ENCODE measurements around the gene IL2RA. TPM values are rescaled to one million over a fixed set of nuclear protein-coding genes. Genes with fewer than 3 reads are reported as not detected.

IL2RA gene
- total and polyA plus RNA-seq, 2 donors (not counting 3 experiments of a cell fraction or from before 2014, with no cell fraction given) = not detected

Small RNA genes lying within 50 kb of the gene (small RNA-seq; reads per million reads assigned to genes)
- gene RF00397 (ENCODE audit: insufficient read depth, insufficient read length, low read depth, low replicate concordance) = not detected

Other genes starting within 250 kb of the IL2RA start
- gene GDI2, start 248.9 kb downstream of the IL2RA start, total RNA-seq = 266 and 307 TPM in 2 replicates
- gene GDI2, start 248.9 kb downstream of the IL2RA start, polyA plus RNA-seq = 132 and 154 TPM in 2 replicates
- 4.4 and 6.9 TPM in 2 replicates for gene ANKRD16, start 172.5 kb downstream of the IL2RA start, total RNA-seq
- 8.0 and 9.4 TPM in 2 replicates for gene ANKRD16, start 172.5 kb downstream of the IL2RA start, polyA plus RNA-seq
- 86.1 and 97.0 TPM in 2 replicates for gene FBH1, start 172.1 kb downstream of the IL2RA start, total RNA-seq
- 66.1 and 71.4 TPM in 2 replicates for gene FBH1, start 172.1 kb downstream of the IL2RA start, polyA plus RNA-seq
- 16.1 and 18.8 TPM in 2 replicates for gene IL15RA, start 84.8 kb downstream of the IL2RA start, total RNA-seq
- 20.6 and 25.1 TPM in 2 replicates for gene IL15RA, start 84.8 kb downstream of the IL2RA start, polyA plus RNA-seq
- 148 TPM in 2 replicates for gene RBM17, start 26.7 kb upstream of the IL2RA start, total RNA-seq
- gene RBM17, start 26.7 kb upstream of the IL2RA start, polyA plus RNA-seq = 15.5 and 23.1 TPM in 2 replicates
- gene PFKFB3, start 140.6 kb upstream of the IL2RA start, total RNA-seq = 33.7 and 35.6 TPM in 2 replicates
- 15.8 and 17.2 TPM in 2 replicates for gene PFKFB3, start 140.6 kb upstream of the IL2RA start, polyA plus RNA-seq

Data from endothelial cell of umbilical vein (primary cell).